Fibroblast of pulmonary artery (primary cell): ENCODE measurements around the gene DNAH1.

Experiments used
- DNase-seq: peaks from one replicate; pipeline ENCODE4 v3.0.0-alpha.2; 2010; ENCODE audit warnings: low read depth
- H3K4me3 ChIP-seq: replicated peaks from 2 replicates; pipeline ENCODE4 v1.5.1; 2011; ENCODE audit warnings: low read depth, mild to moderate bottlenecking, control low read depth, low read length, moderate library complexity
- TF ChIP-seq, protein P1 (sequence below): IDR thresholded peaks from 2 replicates; pipeline ENCODE4 v1.5.1; 2011; ENCODE audit warnings: mild to moderate bottlenecking, control low read depth, low read length, inconsistent platforms; ENCODE audit errors: missing control alignments

The DNAH1 gene

GRCh38 chr3:52359116-52359855 lies 43.2 kb downstream of the DNAH1 start:
- TF ChIP-seq, protein P1, sequence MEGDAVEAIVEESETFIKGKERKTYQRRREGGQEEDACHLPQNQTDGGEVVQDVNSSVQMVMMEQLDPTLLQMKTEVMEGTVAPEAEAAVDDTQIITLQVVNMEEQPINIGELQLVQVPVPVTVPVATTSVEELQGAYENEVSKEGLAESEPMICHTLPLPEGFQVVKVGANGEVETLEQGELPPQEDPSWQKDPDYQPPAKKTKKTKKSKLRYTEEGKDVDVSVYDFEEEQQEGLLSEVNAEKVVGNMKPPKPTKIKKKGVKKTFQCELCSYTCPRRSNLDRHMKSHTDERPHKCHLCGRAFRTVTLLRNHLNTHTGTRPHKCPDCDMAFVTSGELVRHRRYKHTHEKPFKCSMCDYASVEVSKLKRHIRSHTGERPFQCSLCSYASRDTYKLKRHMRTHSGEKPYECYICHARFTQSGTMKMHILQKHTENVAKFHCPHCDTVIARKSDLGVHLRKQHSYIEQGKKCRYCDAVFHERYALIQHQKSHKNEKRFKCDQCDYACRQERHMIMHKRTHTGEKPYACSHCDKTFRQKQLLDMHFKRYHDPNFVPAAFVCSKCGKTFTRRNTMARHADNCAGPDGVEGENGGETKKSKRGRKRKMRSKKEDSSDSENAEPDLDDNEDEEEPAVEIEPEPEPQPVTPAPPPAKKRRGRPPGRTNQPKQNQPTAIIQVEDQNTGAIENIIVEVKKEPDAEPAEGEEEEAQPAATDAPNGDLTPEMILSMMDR, result no peak
- H3K4me3 ChIP-seq, result no peak overlapping the region
- no peak for DNase-seq

- TF ChIP-seq, protein P1, result no peak
- no peak overlapping the region for H3K4me3 ChIP-seq
- DNase-seq, result no peak
Observed at GRCh38 chr3:52361011-52361410, 44.9 kb downstream of the DNAH1 start.

DNA sequence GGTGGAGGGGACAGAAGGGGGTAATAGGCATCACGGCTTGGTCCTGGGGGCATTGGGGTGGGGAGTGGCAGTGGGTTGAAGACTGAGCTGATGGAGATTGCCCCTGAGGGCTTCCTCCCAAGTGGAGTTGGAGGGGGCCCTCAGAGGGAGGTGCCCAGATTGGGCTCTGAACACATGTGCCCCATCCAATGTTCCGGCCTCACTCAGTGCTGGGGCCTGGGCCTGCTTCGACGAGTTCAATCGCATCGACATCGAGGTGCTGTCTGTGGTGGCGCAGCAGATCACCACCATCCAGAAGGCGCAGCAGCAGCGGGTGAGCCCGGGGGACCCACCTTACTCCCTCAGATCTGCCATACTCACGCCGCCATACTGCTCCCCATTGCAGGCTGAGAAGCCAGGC lies 45.3 kb downstream of the DNAH1 start:
- H3K4me3 ChIP-seq, result no peak overlapping the region
- no peak for DNase-seq
- TF ChIP-seq, protein P1, result no peak

DNA sequence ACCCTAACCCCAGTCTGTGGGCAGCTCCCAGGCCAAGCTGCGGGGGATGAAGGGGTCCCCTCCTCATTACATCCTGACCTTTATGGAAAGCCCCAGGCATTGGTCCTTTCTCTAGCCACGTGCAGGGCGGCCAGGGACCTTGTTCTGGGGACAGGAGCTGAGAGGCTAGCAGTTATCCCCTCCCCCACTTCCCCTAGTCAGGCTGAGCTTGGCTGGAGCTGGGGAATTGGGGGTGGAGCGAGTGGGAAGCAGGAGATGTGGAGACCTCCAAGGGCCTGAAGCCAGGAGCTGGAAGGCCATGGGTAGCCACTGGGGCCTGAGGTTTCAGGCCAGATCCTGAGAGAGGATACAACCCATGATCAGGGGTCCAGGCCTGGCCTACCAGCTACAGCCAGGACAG lies 45.8 kb downstream of the DNAH1 start:
- DNase-seq, result no peak
- TF ChIP-seq, protein P1, result no peak
- no peak overlapping the region for H3K4me3 ChIP-seq

DNA sequence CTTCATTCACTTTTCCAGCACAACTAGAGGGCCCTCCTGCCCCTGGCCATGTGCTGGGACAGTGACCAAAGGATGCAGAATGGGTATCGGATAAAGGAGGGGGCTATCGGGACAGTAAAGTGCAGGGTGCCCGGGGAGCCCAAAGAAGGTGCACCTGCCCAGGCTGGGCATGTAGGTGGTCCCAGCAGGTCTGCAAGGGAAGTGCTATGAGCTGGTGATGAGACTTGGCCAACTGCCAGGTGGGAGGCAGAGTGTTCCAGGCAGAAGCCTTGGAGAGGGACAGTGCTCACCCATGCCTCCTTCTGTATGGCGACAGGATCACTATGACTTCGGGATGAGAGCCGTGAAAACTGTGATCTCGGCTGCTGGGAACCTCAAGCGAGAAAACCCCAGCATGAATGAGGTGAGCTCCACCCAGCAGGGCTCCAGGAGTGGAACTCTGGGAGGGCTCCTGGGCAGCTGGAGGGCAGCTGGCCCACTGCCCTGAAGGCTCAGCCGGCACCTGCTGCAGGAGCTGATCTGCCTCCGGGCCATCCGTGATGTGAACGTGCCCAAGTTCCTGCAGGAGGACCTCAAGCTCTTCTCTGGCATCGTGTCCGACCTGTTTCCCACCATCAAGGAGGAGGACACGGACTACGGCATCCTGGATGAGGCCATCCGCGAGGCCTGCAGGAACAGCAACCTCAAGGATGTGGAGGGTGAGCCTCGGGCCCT lies 48.4 kb downstream of the DNAH1 start:
- no peak for DNase-seq
- TF ChIP-seq, protein P1, result no peak

GRCh38 chr3:52366527-52366926 lies 50.4 kb downstream of the DNAH1 start:
- TF ChIP-seq, protein P1, result no peak
- no peak overlapping the region for H3K4me3 ChIP-seq
- no peak for DNase-seq

More for the DNA sequence above, 48.4 kb downstream of the DNAH1 start:
- H3K4me3 ChIP-seq, result no peak overlapping the region
